ENCODE results near the gene DNAAF3. TPM values are rescaled to one million over a fixed set of nuclear protein-coding genes. Genes with fewer than 3 reads are reported as not detected.
A peak's percentile ranks its signal among the peaks of the same experiment; 100 is the strongest.

DNAAF3 gene
- total RNA-seq, 1 experiment from 2014 or later, result 52.8 TPM

DNA sequence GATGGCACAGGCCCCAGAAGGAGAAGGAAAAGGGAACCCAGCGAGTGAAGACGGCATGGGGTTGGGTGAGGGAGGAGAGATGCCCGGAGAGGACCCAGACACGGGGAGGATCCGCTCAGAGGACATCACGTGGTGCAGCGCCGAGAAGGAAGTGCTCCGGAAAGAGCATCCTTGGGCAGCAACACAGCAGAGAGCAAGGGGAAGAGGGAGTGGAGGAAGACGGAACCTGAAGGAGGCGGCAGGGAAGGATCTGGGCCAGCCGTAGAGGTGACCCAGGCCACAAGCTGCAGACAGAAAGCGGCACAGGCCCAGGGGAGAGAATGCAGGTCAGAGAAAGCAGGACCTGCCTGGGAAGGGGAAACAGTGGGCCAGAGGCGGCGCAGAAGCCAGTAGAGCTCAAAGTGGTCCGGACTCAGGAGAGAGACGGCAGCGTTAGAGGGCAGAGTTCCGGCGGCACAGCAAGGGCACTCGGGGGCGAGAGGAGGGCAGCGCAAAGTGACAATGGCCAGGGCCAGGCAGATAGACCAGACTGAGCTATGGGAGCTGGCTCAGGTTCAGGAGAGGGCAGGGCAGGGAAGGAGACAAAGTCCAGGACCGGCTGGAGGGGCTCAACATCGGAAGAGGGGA is 50.1 kb downstream of the DNAAF3 start:
- peak overlapping the region; percentile 95 for H3K9ac ChIP-seq (ENCODE audit: low read length)
- no peak for TF ChIP-seq EGR1 (IDR thresholded peaks at IDR 0.05; ENCODE audit: low read depth)
- no peak for TF ChIP-seq CEBPB (IDR thresholded peaks at IDR 0.05; ENCODE audit: low read depth)
- H3K4me2 ChIP-seq (ENCODE audit: low read length), result peak overlapping the region; percentile 87
- ATAC-seq (peak; percentile 37), DNase-seq (ENCODE audit: low read depth, low spot score) (no peak)
- H4K20me1 ChIP-seq (ENCODE audit: insufficient read depth), result no peaks in the 10 kb centered on the region
- no peaks in the 10 kb centered on the region; a peak in 2 of 4 replicates for H3K36me3 ChIP-seq (ENCODE audit: control insufficient read depth in 1 of 2, insufficient read depth in 2 of 2, low read length in 2 of 2)
- peaks cover 12 to 27% of the 10 kb centered on the region in 2 experiments for H3K4me1 ChIP-seq (ENCODE audit: control insufficient read depth in 1 of 2, insufficient read depth in 2 of 2, low read length in 2 of 2)
- no peak overlapping the region for H2AFZ ChIP-seq (ENCODE audit: low read depth, low read length, poor library complexity, severe bottlenecking)
- H3K4me3 ChIP-seq (replicated peaks in 1 of 2; ENCODE audit: low read depth in 1 of 2, low read length in 2 of 2), result peak overlapping the region; percentile 84 to 99
- intact Hi-C loops (cut with micrococcal nuclease), result loop anchor here (2.0 kb wide), 1 partner anchor 36 kb away; no protein-coding TSS in a partner anchor
- CTCF ChIA-PET, result interaction anchor here (1.4 kb wide), 1 partner anchor 50 kb away, joined by 4 read pairs; the partner anchor contains the start of gene DNAAF3
- peaks cover 56% of the 10 kb centered on the region for H3K79me2 ChIP-seq (ENCODE audit: insufficient read depth, low read length)
- POLR2A ChIA-PET, result interaction anchor here (2.1 kb wide), 1 partner anchor 30 kb away, joined by 10 read pairs; no protein-coding TSS in a partner anchor
- H3K27ac ChIP-seq (ENCODE audit: low read depth, low read length), result peak overlapping the region; percentile 90
- no peaks in the 10 kb centered on the region for H3K9me3 ChIP-seq (ENCODE audit: control insufficient read depth in 1 of 2, insufficient read depth in 1 of 2, low read depth in 1 of 2, low read length in 2 of 2)
- H3K9me2 ChIP-seq (ENCODE audit: insufficient read depth), result no peaks in the 10 kb centered on the region
- no TSS peak for BruUV-seq (replicated peaks)
- RAD21 ChIA-PET (ENCODE audit: low non-redundant PET in 1 of 2, low total read pairs in 2 of 2, uncharacterized antibody in 2 of 2, unreplicated experiment in 2 of 2), result no interaction called here
- H3K27me3 ChIP-seq (ENCODE audit: insufficient read depth, low read length), result no peaks in the 10 kb centered on the region

DNA sequence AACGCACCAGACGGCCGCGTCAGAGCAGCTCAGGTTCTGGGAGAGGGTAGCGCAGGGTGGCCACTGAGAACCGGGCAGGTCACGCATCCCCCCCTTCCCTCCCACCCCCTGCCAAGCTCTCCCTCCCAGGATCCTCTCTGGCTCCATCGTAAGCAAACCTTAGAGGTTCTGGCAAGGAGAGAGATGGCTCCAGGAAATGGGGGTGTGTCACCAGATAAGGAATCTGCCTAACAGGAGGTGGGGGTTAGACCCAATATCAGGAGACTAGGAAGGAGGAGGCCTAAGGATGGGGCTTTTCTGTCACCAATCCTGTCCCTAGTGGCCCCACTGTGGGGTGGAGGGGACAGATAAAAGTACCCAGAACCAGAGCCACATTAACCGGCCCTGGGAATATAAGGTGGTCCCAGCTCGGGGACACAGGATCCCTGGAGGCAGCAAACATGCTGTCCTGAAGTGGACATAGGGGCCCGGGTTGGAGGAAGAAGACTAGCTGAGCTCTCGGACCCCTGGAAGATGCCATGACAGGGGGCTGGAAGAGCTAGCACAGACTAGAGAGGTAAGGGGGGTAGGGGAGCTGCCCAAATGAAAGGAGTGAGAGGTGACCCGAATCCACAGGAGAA is 50.9 kb downstream of the DNAAF3 start:
- ATAC-seq (no peak), DNase-seq (ENCODE audit: low read depth, low spot score) (no peak)
- TF ChIP-seq EGR1 (IDR thresholded peaks at IDR 0.05; ENCODE audit: low read depth), result no peak
- no peak for TF ChIP-seq SRF (IDR thresholded peaks at IDR 0.05; ENCODE audit: low read depth)
- TF ChIP-seq ZNF274 (IDR thresholded peaks at IDR 0.05; ENCODE audit: low read depth, low read length), result no peak
- TF ChIP-seq RAD21 (IDR thresholded peaks at IDR 0.05; ENCODE audit: low read depth), result no peak
- TF ChIP-seq, protein P1, sequence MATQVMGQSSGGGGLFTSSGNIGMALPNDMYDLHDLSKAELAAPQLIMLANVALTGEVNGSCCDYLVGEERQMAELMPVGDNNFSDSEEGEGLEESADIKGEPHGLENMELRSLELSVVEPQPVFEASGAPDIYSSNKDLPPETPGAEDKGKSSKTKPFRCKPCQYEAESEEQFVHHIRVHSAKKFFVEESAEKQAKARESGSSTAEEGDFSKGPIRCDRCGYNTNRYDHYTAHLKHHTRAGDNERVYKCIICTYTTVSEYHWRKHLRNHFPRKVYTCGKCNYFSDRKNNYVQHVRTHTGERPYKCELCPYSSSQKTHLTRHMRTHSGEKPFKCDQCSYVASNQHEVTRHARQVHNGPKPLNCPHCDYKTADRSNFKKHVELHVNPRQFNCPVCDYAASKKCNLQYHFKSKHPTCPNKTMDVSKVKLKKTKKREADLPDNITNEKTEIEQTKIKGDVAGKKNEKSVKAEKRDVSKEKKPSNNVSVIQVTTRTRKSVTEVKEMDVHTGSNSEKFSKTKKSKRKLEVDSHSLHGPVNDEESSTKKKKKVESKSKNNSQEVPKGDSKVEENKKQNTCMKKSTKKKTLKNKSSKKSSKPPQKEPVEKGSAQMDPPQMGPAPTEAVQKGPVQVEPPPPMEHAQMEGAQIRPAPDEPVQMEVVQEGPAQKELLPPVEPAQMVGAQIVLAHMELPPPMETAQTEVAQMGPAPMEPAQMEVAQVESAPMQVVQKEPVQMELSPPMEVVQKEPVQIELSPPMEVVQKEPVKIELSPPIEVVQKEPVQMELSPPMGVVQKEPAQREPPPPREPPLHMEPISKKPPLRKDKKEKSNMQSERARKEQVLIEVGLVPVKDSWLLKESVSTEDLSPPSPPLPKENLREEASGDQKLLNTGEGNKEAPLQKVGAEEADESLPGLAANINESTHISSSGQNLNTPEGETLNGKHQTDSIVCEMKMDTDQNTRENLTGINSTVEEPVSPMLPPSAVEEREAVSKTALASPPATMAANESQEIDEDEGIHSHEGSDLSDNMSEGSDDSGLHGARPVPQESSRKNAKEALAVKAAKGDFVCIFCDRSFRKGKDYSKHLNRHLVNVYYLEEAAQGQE (IDR thresholded peaks at IDR 0.05; ENCODE audit: low read depth), result no peak
- no peak for TF ChIP-seq POLR2AphosphoS5 (IDR thresholded peaks at IDR 0.05; ENCODE audit: low read depth, low read length)
- no peak for TF ChIP-seq SP1 (IDR thresholded peaks at IDR 0.05; ENCODE audit: low read depth)
- Histone ChIP-seq H3K9me2 (ENCODE audit: insufficient read depth) (no peaks in the 10 kb centered on the region), H2AFZ (ENCODE audit: low read depth, low read length, poor library complexity, severe bottlenecking) (no peak overlapping the region), H3K27me3 (ENCODE audit: insufficient read depth, low read length) (no peaks in the 10 kb centered on the region), H3K4me3 (replicated peaks in 1 of 2; ENCODE audit: low read depth in 1 of 2, low read length in 2 of 2) (peak overlapping the region; percentile 84 to 99), H3K36me3 (ENCODE audit: control insufficient read depth in 1 of 2, insufficient read depth in 2 of 2, low read length in 2 of 2) (peaks cover 0 to 2% of the 10 kb centered on the region in 2 experiments; a peak in 2 of 4 replicates), H3K9ac (ENCODE audit: low read length) (peak overlapping the region; percentile 95), H3K9me3 (ENCODE audit: control insufficient read depth in 1 of 2, insufficient read depth in 1 of 2, low read depth in 1 of 2, low read length in 2 of 2) (no peaks in the 10 kb centered on the region), H3K4me2 (ENCODE audit: low read length) (peak overlapping the region; percentile 87), H3K79me2 (ENCODE audit: insufficient read depth, low read length) (peaks cover 58% of the 10 kb centered on the region), H4K20me1 (ENCODE audit: insufficient read depth) (no peaks in the 10 kb centered on the region), H3K4me1 (ENCODE audit: control insufficient read depth in 1 of 2, insufficient read depth in 2 of 2, low read length in 2 of 2) (peaks cover 12 to 27% of the 10 kb centered on the region in 2 experiments), H3K27ac (ENCODE audit: low read depth, low read length) (peak overlapping the region; percentile 90)
- CTCF ChIA-PET, result interaction anchor here (1.4 kb wide), 1 partner anchor 51 kb away, joined by 4 read pairs; the partner anchor contains the start of gene DNAAF3
- POLR2A ChIA-PET, result no interaction called here
- RAD21 ChIA-PET (ENCODE audit: low non-redundant PET in 1 of 2, low total read pairs in 2 of 2, uncharacterized antibody in 2 of 2, unreplicated experiment in 2 of 2), result no interaction called here
- BruUV-seq (replicated peaks), result TSS peak; percentile 41
- intact Hi-C loops (cut with micrococcal nuclease), result loop anchor here (2.0 kb wide), 1 partner anchor 35 kb away; no protein-coding TSS in a partner anchor

All from HCT116 (cell line).